H9 (cell line): ENCODE results near the gene ELF5. TPM values are rescaled to one million over a fixed set of nuclear protein-coding genes. Genes with fewer than 3 reads are reported as not detected.

Experiments
- DNase-seq: peaks from one replicate; pipeline ENCODE4 v3.0.0-alpha.2; 2017
- H2AFZ ChIP-seq: one replicate; pipeline ENCODE4 v1.6.1; 2013; ENCODE audit warnings: mild to moderate bottlenecking, low read length, control low read depth, moderate library complexity
- H2AK5ac ChIP-seq: 2 replicates; pipeline ENCODE4 v1.6.1; 2013; ENCODE audit warnings: low read length, control low read depth, mixed read lengths; ENCODE audit not compliant: insufficient read length
- H2BK120ac ChIP-seq: one replicate; pipeline ENCODE4 v1.6.1; 2013; ENCODE audit warnings: low read depth, mild to moderate bottlenecking, low read length, control low read depth, inconsistent platforms; ENCODE audit not compliant: poor library complexity, severe bottlenecking
- H2BK12ac ChIP-seq: 2 replicates; pipeline ENCODE4 v1.6.1; 2013; ENCODE audit warnings: low read length, control low read depth, mixed read lengths, low read depth; ENCODE audit not compliant: insufficient read length
- H2BK15ac ChIP-seq: 2 replicates; pipeline ENCODE4 v1.6.1; 2013; ENCODE audit warnings: low read depth, low read length, control low read depth
- H2BK20ac ChIP-seq: one replicate; pipeline ENCODE4 v1.6.1; 2013; ENCODE audit warnings: low read depth, mild to moderate bottlenecking, low read length, control low read depth, inconsistent platforms; ENCODE audit not compliant: poor library complexity, severe bottlenecking
- H2BK5ac ChIP-seq: 2 replicates; pipeline ENCODE4 v1.6.1; 2013; ENCODE audit warnings: low read length, control low read depth, mixed read lengths; ENCODE audit not compliant: insufficient read length
- H3K14ac ChIP-seq: 2 replicates; pipeline ENCODE4 v1.6.1; 2013; ENCODE audit warnings: low read length, control low read depth; ENCODE audit not compliant: insufficient read depth
- H3K18ac ChIP-seq: 2 replicates; pipeline ENCODE4 v1.6.1; 2013; ENCODE audit warnings: low read depth, mild to moderate bottlenecking, mixed read lengths, low read length, control low read depth; ENCODE audit not compliant: insufficient read length
- H3K23ac ChIP-seq: 2 replicates; pipeline ENCODE4 v1.6.1; 2013; ENCODE audit warnings: low read length, control low read depth, mixed read lengths, low read depth; ENCODE audit not compliant: insufficient read length
- H3K23me2 ChIP-seq: 2 replicates; pipeline ENCODE4 v1.6.1; 2013; ENCODE audit warnings: low read depth, mild to moderate bottlenecking, mixed read lengths, low read length, control low read depth; ENCODE audit not compliant: insufficient read length, poor library complexity, severe bottlenecking
- H3K27ac ChIP-seq: 2 replicates; pipeline ENCODE4 v1.5.1; 2013; ENCODE audit warnings: low read length, control low read depth, mixed read lengths, low read depth; ENCODE audit not compliant: insufficient read length
- H3K27me3 ChIP-seq: 2 replicates; pipeline ENCODE4 v1.6.1; 2013; ENCODE audit warnings: low read length, control low read depth, inconsistent platforms; ENCODE audit not compliant: insufficient read depth
- H3K4ac ChIP-seq: 2 replicates; pipeline ENCODE4 v1.6.1; 2013; ENCODE audit warnings: low read depth, mild to moderate bottlenecking, control low read depth, inconsistent platforms, low read length, moderate library complexity
- H3K4me1 ChIP-seq: 2 replicates; pipeline ENCODE4 v1.6.1; 2013; ENCODE audit warnings: low read length, control low read depth, inconsistent platforms; ENCODE audit not compliant: insufficient read depth
- H3K4me2 ChIP-seq: 2 replicates; pipeline ENCODE4 v1.6.1; 2013; ENCODE audit warnings: low read length, control low read depth, mixed read lengths; ENCODE audit not compliant: insufficient read length, insufficient read depth
- H3K56ac ChIP-seq: 2 replicates; pipeline ENCODE4 v1.6.1; 2013; ENCODE audit warnings: low read depth, mild to moderate bottlenecking, mixed read lengths, low read length, control low read depth; ENCODE audit not compliant: insufficient read length
- H3K79me1 ChIP-seq: 2 replicates; pipeline ENCODE4 v1.6.1; 2013; ENCODE audit warnings: low read depth, mild to moderate bottlenecking, moderate library complexity, low read length, control low read depth, inconsistent platforms; ENCODE audit not compliant: insufficient read depth, poor library complexity, severe bottlenecking
- H3K79me2 ChIP-seq: 2 replicates; pipeline ENCODE4 v1.6.1; 2013; ENCODE audit warnings: low read length, control low read depth, inconsistent platforms; ENCODE audit not compliant: insufficient read depth
- H3K9ac ChIP-seq: 2 replicates; pipeline ENCODE4 v1.6.1; 2013; ENCODE audit warnings: low read length, control low read depth, mixed read lengths; ENCODE audit not compliant: insufficient read length; ENCODE audit errors: extremely low read depth
- H3K9me3 ChIP-seq: one replicate; pipeline ENCODE4 v1.6.1; 2013; ENCODE audit warnings: low read depth, low read length, inconsistent platforms; ENCODE audit not compliant: control insufficient read depth
- H3T11ph ChIP-seq: one replicate; pipeline ENCODE4 v1.6.1; 2013; ENCODE audit warnings: mild to moderate bottlenecking, low read length, control low read depth, inconsistent platforms
- H4K20me1 ChIP-seq: one replicate; pipeline ENCODE4 v1.6.1; 2013; ENCODE audit not compliant: control insufficient read depth, insufficient read length, insufficient read depth
- H4K5ac ChIP-seq: 2 replicates; pipeline ENCODE4 v1.6.1; 2013; ENCODE audit warnings: low read depth, mild to moderate bottlenecking, mixed read lengths, low read length, control low read depth; ENCODE audit not compliant: insufficient read length
- H4K8ac ChIP-seq: replicated peaks from 2 replicates; pipeline ENCODE4 v1.6.1; 2013; ENCODE audit warnings: low read length, control low read depth, mixed read lengths, low read depth; ENCODE audit not compliant: insufficient read length
- H4K91ac ChIP-seq: 2 replicates; pipeline ENCODE4 v1.6.1; 2013; ENCODE audit warnings: low read depth, mild to moderate bottlenecking, moderate library complexity, mixed read lengths, low read length, control low read depth; ENCODE audit not compliant: insufficient read length
- H3K27ac Mint-ChIP-seq, 3 experiments: 2 replicates in 2 of 3; 3 replicates in 1 of 3; pipeline ENCODE4 v1.8.0; 2020 to 2021; ENCODE audit warnings: mixed read lengths in 3 of 3, mild to moderate bottlenecking in 1 of 3, moderate library complexity in 1 of 3
- H3K27me3 Mint-ChIP-seq: 2 replicates; pipeline ENCODE4 v1.8.0; 2021; ENCODE audit warnings: low read depth, mild to moderate bottlenecking, moderate library complexity, mixed read lengths
- H3K36me3 Mint-ChIP-seq, 3 experiments: 2 replicates in 2 of 3; 3 replicates in 1 of 3; pipeline ENCODE4 v1.8.0; 2020 to 2021; ENCODE audit warnings: low read depth in 3 of 3, mixed read lengths in 3 of 3; ENCODE audit not compliant: insufficient read depth in 1 of 3
- H3K4me1 Mint-ChIP-seq, 2 experiments: 2 replicates each; pipeline ENCODE4 v1.8.0; 2020; ENCODE audit warnings: mixed read lengths in 2 of 2
- H3K4me3 Mint-ChIP-seq, 2 experiments: 2 replicates in 1 of 2; 3 replicates in 1 of 2; pipeline ENCODE4 v1.8.0; 2020 to 2021; ENCODE audit warnings: mild to moderate bottlenecking in 2 of 2, mixed read lengths in 2 of 2, moderate library complexity in 1 of 2
- H3K9me3 Mint-ChIP-seq, 2 experiments: 2 replicates in 1 of 2; 3 replicates in 1 of 2; pipeline ENCODE4 v1.8.0; 2020; ENCODE audit warnings: mild to moderate bottlenecking in 2 of 2, mixed read lengths in 2 of 2, moderate library complexity in 1 of 2
- WGBS: extraction: QIAGEN DNeasy Blood & Tissue Kit; methylation state at CpG from one replicate; pipeline ENCODE4 v1.1.7; 2013; ENCODE audit warnings: missing lambda C conversion rate, low lambda C conversion rate, mixed read lengths; ENCODE audit not compliant: insufficient read length; ENCODE audit errors: extremely low coverage; 5-methylcytosine and 5-hydroxymethylcytosine counted together
- total RNA-seq: library from RNA; stranded (reverse); gene quantifications from 2 replicates; pipeline ENCODE4 v1.2.1, GENCODE V29; 2021
- TF ChIP-seq, protein P1 (sequence below): fragments of 200-600 bp; sonication (generic); conservative IDR thresholded peaks from 3 replicates; pipeline ENCODE4 v1.8.0; 2021; ENCODE audit warnings: antibody characterized with exemption, mild to moderate bottlenecking

Gene ELF5
- total RNA-seq, 1 experiment from 2014 or later = not detected

GRCh38 chr11:34446386-34446785 is 67.2 kb downstream of the ELF5 start:
- TF ChIP-seq, protein P1, sequence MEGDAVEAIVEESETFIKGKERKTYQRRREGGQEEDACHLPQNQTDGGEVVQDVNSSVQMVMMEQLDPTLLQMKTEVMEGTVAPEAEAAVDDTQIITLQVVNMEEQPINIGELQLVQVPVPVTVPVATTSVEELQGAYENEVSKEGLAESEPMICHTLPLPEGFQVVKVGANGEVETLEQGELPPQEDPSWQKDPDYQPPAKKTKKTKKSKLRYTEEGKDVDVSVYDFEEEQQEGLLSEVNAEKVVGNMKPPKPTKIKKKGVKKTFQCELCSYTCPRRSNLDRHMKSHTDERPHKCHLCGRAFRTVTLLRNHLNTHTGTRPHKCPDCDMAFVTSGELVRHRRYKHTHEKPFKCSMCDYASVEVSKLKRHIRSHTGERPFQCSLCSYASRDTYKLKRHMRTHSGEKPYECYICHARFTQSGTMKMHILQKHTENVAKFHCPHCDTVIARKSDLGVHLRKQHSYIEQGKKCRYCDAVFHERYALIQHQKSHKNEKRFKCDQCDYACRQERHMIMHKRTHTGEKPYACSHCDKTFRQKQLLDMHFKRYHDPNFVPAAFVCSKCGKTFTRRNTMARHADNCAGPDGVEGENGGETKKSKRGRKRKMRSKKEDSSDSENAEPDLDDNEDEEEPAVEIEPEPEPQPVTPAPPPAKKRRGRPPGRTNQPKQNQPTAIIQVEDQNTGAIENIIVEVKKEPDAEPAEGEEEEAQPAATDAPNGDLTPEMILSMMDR = no peak
- Histone ChIP-seq H3K27ac (no peak overlapping the region), H3K9ac (no peak overlapping the region), H3T11ph (no peak overlapping the region), H4K5ac (no peak overlapping the region), H2AFZ (no peak overlapping the region), H2BK5ac (no peak overlapping the region), H3K79me2 (no peaks in the 10 kb centered on the region), H4K20me1 (no peaks in the 10 kb centered on the region), H3K14ac (no peak overlapping the region), H3K4ac (no peak overlapping the region), H4K8ac (no peak overlapping the region), H4K91ac (no peak overlapping the region), H3K27me3 (no peaks in the 10 kb centered on the region), H2BK12ac (no peak overlapping the region), H3K79me1 (no peaks in the 10 kb centered on the region), H3K4me2 (no peak overlapping the region), H3K9me3 (no peaks in the 10 kb centered on the region), H2AK5ac (no peak overlapping the region), H2BK120ac (no peak overlapping the region), H3K23ac (no peak overlapping the region), H3K4me1 (no peaks in the 10 kb centered on the region), H2BK20ac (no peak overlapping the region), H3K56ac (no peak overlapping the region), H2BK15ac (no peak overlapping the region), H3K23me2 (no peaks in the 10 kb centered on the region), H3K18ac (no peak overlapping the region)
- H3K4me3 Mint-ChIP-seq = no peak overlapping the region
- H3K36me3 Mint-ChIP-seq = peaks cover 0 to 19% (median under 1%) of the 10 kb centered on the region in 3 experiments; a peak in 3 of 7 replicates
- WGBS = no CpG with 5 or more reads among the region's 5 CpGs
- H3K4me1 Mint-ChIP-seq = no peaks in the 10 kb centered on the region
- DNase-seq = no peak
- no peak overlapping the region for H3K27ac Mint-ChIP-seq
- H3K27me3 Mint-ChIP-seq = no peaks in the 10 kb centered on the region
- peaks cover 0 to 3% of the 10 kb centered on the region in 2 experiments; a peak in 1 of 5 replicates for H3K9me3 Mint-ChIP-seq
